ENCODE measurements around the gene WASHC2A.
"Not testable (repeated sequence)": the region's sequence is repeated elsewhere in the genome, so short reads cannot be mapped to it uniquely, and the experiment has no call there.

- TF ChIP-seq, protein P1, sequence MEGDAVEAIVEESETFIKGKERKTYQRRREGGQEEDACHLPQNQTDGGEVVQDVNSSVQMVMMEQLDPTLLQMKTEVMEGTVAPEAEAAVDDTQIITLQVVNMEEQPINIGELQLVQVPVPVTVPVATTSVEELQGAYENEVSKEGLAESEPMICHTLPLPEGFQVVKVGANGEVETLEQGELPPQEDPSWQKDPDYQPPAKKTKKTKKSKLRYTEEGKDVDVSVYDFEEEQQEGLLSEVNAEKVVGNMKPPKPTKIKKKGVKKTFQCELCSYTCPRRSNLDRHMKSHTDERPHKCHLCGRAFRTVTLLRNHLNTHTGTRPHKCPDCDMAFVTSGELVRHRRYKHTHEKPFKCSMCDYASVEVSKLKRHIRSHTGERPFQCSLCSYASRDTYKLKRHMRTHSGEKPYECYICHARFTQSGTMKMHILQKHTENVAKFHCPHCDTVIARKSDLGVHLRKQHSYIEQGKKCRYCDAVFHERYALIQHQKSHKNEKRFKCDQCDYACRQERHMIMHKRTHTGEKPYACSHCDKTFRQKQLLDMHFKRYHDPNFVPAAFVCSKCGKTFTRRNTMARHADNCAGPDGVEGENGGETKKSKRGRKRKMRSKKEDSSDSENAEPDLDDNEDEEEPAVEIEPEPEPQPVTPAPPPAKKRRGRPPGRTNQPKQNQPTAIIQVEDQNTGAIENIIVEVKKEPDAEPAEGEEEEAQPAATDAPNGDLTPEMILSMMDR (conservative IDR thresholded peaks at IDR 0.05; ENCODE audit: low read depth, low read length) = not testable (repeated sequence)
- TF ChIP-seq EZH2 (IDR thresholded peaks at IDR 0.05; ENCODE audit: borderline replicate concordance, low read depth, low read length, poor library complexity, severe bottlenecking) = not testable (repeated sequence)
These were observed 20.2 kb upstream of the WASHC2A start for GRCh38 chr10:50047594-50047993.
